Fibroblast of pulmonary artery (primary cell): Measurements from ENCODE around the gene EML6.

Source experiments
- DNase-seq: peaks from one replicate; pipeline ENCODE4 v3.0.0-alpha.2; 2010; ENCODE audit warnings: low read depth
- H3K4me3 ChIP-seq: replicated peaks from 2 replicates; pipeline ENCODE4 v1.5.1; 2011; ENCODE audit warnings: low read depth, mild to moderate bottlenecking, control low read depth, low read length, moderate library complexity
- TF ChIP-seq, protein P1 (sequence below): IDR thresholded peaks from 2 replicates; pipeline ENCODE4 v1.5.1; 2011; ENCODE audit warnings: mild to moderate bottlenecking, control low read depth, low read length, inconsistent platforms; ENCODE audit errors: missing control alignments

The EML6 gene

DNA sequence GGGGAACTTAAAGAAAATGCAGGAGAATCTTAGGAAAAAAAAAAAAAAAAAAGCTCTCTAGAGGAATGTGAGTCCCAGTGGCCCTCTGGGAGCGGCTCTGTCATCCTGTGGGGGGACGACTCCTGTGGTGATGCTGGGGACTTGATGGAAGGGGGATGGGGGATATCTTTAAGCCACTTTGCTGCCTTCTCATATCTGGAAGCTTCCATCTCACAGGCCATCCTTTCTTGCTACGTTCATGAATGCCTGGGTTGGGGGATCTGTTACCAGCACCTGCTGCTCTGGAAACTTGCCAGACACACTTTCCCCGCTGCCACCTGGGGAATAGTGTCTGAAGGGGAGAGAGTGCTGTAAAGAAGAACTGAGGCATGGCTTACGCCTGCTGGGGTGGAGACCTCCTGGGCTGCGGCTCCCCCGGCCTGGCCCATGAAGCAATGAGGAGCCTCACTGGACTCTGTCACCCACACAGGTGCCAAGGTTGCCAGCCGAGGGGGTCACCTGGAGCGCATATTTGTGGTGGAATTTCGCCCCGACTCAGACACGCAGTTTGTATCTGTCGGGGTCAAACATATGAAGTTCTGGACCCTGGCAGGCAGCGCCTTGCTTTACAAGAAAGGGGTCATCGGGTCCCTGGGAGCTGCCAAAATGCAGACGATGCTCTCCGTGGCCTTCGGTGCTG lies 234.0 kb downstream of the EML6 start:
- H3K4me3 ChIP-seq: no peak overlapping the region
- TF ChIP-seq, protein P1, sequence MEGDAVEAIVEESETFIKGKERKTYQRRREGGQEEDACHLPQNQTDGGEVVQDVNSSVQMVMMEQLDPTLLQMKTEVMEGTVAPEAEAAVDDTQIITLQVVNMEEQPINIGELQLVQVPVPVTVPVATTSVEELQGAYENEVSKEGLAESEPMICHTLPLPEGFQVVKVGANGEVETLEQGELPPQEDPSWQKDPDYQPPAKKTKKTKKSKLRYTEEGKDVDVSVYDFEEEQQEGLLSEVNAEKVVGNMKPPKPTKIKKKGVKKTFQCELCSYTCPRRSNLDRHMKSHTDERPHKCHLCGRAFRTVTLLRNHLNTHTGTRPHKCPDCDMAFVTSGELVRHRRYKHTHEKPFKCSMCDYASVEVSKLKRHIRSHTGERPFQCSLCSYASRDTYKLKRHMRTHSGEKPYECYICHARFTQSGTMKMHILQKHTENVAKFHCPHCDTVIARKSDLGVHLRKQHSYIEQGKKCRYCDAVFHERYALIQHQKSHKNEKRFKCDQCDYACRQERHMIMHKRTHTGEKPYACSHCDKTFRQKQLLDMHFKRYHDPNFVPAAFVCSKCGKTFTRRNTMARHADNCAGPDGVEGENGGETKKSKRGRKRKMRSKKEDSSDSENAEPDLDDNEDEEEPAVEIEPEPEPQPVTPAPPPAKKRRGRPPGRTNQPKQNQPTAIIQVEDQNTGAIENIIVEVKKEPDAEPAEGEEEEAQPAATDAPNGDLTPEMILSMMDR: no peak
- DNase-seq: no peak

DNA sequence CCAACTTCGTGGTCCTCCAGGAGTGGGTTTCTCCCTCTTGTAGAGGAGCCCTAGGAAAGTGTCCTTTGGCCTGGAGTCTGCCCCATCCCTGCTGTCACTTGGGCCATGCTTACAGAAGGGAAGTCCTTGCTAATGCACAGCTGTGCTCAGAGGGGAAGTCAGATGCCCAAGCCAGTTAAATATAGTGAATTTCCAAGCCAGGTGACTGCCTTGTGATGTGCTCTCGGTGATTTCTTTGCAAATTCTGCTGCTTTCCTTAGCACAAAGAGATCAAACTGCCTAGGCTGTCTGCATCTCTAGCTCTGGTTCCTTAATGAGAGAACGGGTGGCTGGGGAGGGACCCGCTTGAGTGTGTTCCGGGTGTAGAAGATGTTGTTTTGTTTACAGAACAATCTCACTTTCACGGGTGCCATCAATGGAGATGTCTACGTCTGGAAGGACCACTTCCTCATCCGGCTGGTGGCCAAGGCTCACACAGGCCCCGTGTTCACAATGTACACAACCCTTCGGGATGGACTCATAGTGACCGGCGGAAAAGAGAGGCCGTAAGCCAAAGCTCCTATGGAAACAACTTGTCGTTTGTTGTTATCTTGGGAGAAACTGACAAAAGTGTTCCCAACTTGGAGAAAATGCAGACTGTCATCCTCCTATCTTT lies 235.4 kb downstream of the EML6 start:
- TF ChIP-seq, protein P1: no peak
- DNase-seq: no peak
- H3K4me3 ChIP-seq: no peak overlapping the region

DNA sequence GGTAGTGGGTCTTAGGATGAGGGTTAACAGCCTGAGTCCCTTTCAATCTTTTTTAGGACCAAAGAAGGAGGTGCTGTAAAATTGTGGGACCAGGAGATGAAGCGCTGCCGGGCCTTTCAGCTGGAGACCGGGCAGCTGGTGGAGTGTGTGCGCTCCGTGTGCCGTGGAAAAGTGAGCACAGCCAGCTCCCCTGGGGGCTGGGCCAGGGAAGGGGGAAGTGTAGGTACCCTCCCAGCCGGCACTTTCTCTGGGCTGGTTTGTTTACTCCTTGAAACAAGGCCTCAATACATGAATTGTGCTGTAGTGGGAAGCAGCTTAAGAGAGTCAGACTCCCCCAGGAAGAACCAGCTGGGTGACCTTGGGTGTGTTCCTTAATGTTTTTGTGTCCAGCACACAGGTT lies 236.7 kb downstream of the EML6 start:
- H3K4me3 ChIP-seq: no peak overlapping the region
- no peak for DNase-seq

DNA sequence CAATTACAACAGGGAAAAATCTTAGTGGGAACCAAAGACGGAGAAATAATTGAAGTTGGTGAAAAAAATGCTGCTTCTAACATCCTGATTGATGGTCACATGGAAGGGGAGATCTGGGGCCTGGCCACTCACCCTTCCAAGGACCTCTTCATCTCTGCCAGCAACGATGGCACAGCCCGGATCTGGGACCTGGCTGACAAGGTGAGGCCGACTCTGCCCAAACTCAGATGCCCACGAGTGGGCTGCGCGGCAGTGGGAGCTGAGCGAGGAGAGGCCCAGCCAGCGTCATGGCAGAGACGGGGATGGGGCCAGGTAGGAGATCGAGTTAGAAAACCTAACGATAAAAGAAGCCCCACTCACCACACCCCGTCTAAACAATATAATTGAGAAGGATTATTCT lies 239.0 kb downstream of the EML6 start:
- no peak overlapping the region for H3K4me3 ChIP-seq
- DNase-seq: no peak
- TF ChIP-seq, protein P1: no peak

More for the DNA sequence above, 236.7 kb downstream of the EML6 start:
- TF ChIP-seq, protein P1: no peak

DNA sequence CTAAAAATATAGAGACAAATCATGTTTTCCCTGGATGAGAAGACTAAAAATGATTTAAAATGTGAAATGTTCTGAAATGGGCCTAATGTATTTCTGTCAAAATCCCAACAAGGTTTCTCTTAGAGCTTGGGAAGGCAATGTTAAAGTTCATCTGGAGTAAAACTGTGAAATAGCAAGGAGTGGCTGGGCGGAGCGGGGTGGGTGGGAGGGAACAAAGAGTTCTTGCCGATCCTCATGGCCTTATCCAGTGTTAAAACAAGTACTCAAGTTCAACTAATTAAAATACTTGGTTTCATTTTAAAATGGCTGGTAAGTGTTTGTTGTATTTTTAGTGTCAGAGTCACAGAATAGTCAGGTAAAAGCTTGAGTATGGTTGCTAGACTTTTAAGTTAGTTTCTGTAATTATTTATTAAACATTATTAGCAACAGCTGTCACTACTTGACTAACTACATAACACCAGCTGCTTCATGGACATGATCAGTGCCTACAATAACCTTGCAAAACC lies 239.5 kb downstream of the EML6 start:
- no peak for DNase-seq
- TF ChIP-seq, protein P1: no peak
- H3K4me3 ChIP-seq: no peak overlapping the region

DNA sequence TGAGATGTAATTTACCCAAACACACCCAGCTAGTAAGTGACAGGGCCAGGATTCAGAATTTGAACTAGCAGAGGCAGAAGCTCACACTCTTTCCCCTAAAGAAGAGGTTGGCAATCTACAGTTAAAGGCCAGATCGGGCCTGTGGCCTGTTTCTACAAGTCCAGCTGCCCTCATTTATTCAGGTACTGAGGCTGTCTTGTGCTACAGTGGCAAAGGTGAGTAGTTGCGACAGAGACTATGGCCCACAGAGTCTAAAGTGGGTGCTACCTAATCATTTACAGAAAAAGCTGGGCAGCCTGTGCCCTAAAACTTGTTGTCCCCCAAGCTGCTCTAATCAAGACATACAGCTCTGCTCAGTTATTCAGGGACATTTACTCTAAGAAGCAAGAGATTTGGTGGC lies 240.0 kb downstream of the EML6 start:
- no peak overlapping the region for H3K4me3 ChIP-seq
- TF ChIP-seq, protein P1: no peak
- DNase-seq: no peak
